ENCODE data around the gene ANKRD13D. TPM values are rescaled to one million over a fixed set of nuclear protein-coding genes. Genes with fewer than 3 reads are reported as not detected.

ANKRD13D gene
- total and polyA plus RNA-seq, 2 of the 8 experiments (the other 6 are each of a cell fraction or from before 2014, with no cell fraction given), result 24.9 to 26.5 TPM

DNA sequence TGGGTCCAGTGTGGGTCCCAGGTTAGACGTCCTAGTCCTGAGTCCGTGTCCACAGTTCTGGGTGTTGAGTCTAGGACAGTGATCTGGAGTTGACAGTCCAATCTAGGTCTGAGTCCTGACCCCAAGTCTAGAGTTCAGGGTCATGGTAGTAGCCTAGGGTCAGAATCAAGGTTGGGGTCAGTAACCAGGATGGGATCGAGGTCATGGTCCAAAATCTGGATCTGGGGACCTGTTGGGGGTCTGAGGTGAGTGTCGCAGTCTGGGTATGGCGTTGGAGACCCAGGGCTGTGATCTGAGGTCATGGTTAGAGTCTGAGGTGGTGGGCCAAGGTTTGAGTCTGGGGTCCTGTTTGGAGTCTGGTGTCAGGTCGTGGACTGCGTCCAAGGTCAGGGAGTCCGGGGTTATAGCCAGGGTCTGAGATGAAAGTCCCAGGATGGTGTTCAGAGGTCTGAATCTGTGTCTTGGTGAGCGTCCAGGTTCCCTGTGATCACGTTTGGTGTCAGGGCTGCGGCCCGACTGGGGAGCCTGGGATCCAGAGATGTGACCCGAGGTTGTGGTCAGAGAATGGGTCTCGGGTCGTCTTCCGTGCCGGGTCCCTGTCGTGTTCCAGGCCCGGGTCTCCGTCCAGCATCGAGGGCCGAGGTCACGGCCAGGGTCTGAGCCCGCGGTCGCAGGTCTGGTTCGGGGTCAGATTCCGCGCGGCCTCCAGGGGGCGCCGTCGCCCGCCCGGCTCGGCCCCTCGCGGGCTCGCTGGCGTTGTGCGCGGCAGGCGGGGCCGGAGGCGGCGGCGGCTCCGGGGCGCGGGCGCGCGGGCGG lies 23.3 kb upstream of the ANKRD13D start (continued):
- no peak for TF ChIP-seq SIRT6 (IDR thresholded peaks at IDR 0.05; ENCODE audit: low read length)
- peak; percentile 26; the same call in 1 of the 2 replicates for TF ChIP-seq E2F6 (IDR thresholded peaks at IDR 0.05)
- no peak for TF ChIP-seq RBBP5 (IDR thresholded peaks at IDR 0.05; ENCODE audit: borderline replicate concordance, low read depth, low read length)
- TF ChIP-seq JUND (IDR thresholded peaks at IDR 0.05; ENCODE audit: low read length), result no peak
- TF ChIP-seq MAFK (IDR thresholded peaks at IDR 0.05; ENCODE audit: low read depth, low read length), result no peak
- TF ChIP-seq CTBP2 (IDR thresholded peaks at IDR 0.05; ENCODE audit: borderline replicate concordance, insufficient read depth, insufficient read length, low read length), result no peak
- peak; percentile 61 to 77 for TF ChIP-seq RAD21 (IDR thresholded peaks at IDR 0.05 in 1 of 2, conservative IDR thresholded peaks at IDR 0.05 in 1 of 2; ENCODE audit: low read depth in 2 of 2, low read length in 2 of 2)
- no peak for TF ChIP-seq CBX5 (IDR thresholded peaks at IDR 0.05; ENCODE audit: low read depth, low read length)
- no peak for TF ChIP-seq RNF2 (IDR thresholded peaks at IDR 0.05; ENCODE audit: borderline replicate concordance, low read depth, low read length, missing control alignments, poor library complexity, severe bottlenecking)
- TF ChIP-seq KDM4A (IDR thresholded peaks at IDR 0.05; ENCODE audit: low read depth, low read length, severe bottlenecking), result no peak
- peak; percentile 57; the same call in 1 of the 2 replicates for TF ChIP-seq TBP (IDR thresholded peaks at IDR 0.05; ENCODE audit: low read depth, low read length)
- TF ChIP-seq JUN (IDR thresholded peaks at IDR 0.05; ENCODE audit: low read depth, low read length), result no peak
- TF ChIP-seq TAF7 (optimal IDR thresholded peaks at IDR 0.05; ENCODE audit: borderline replicate concordance, low read depth, low read length), result no peak
- TF ChIP-seq SUZ12 (IDR thresholded peaks at IDR 0.05; ENCODE audit: low read length), result no peak
- no peak for TF ChIP-seq CHD1 (IDR thresholded peaks at IDR 0.05; ENCODE audit: low read depth, low read length)
- TF ChIP-seq RFX5 (IDR thresholded peaks at IDR 0.05; ENCODE audit: borderline replicate concordance, low read depth, low read length), result no peak
- peak in 2 of 3 experiments; percentile 80 to 92; a peak in 3 of 4 replicates for TF ChIP-seq CTCF (IDR thresholded peaks at IDR 0.05; ENCODE audit: control extremely low read depth in 1 of 3, insufficient read depth in 1 of 3, low read depth in 1 of 3, low read length in 3 of 3)
- no peak for TF ChIP-seq CEBPB (IDR thresholded peaks at IDR 0.05; ENCODE audit: low read depth, low read length)
- TF ChIP-seq HDAC6 (IDR thresholded peaks at IDR 0.05; ENCODE audit: low read depth, low read length), result no peak
